ENCODE results near the gene GDAP2. TPM values are rescaled to one million over a fixed set of nuclear protein-coding genes. Genes with fewer than 3 reads are reported as not detected.
"Not testable (repeated sequence)": the region's sequence is repeated elsewhere in the genome, so short reads cannot be mapped to it uniquely, and the experiment has no call there.

The GDAP2 gene
- total and polyA plus RNA-seq, 2 donors (not counting 1 experiment from before 2014, with no cell fraction given), result 6.8 to 36.7 TPM

- Histone ChIP-seq H3K27ac (ENCODE audit: low read length in 2 of 2) (peak overlapping the region in 1 of 2 donors; percentile 17), H4K20me1 (ENCODE audit: control insufficient read depth, insufficient read depth, low read length, poor library complexity, severe bottlenecking) (peaks cover 31% of the 10 kb centered on the region), H3K9ac (ENCODE audit: low read length) (no peak overlapping the region), H3K27me3 (replicated peaks in 1 of 4; ENCODE audit: control extremely low read depth in 1 of 4, control insufficient read depth in 3 of 4, insufficient read depth in 4 of 4, low read length in 3 of 4) (no peaks in the 10 kb centered on the region), H3K79me2 (ENCODE audit: control insufficient read depth, insufficient read depth, low read length) (peaks cover 81% of the 10 kb centered on the region), H2AFZ (ENCODE audit: insufficient read depth, low read depth, low read length, poor library complexity, severe bottlenecking) (peak overlapping the region; percentile 12), H3K36me3 (replicated peaks in 1 of 2; ENCODE audit: control extremely low read depth in 1 of 2, control insufficient read depth in 1 of 2, extremely low read depth in 1 of 2, insufficient read depth in 2 of 2, low read length in 1 of 2) (peaks cover 0 to 1% of the 10 kb centered on the region in 2 experiments), H3K9me3 (ENCODE audit: control extremely low read depth in 1 of 3, control insufficient read depth in 2 of 3, insufficient read depth in 1 of 3, low read length in 2 of 3) (no peaks in the 10 kb centered on the region), H3K4me3 (ENCODE audit: control extremely low read depth in 1 of 5, extremely low read depth in 1 of 5, insufficient read depth in 1 of 5, low read depth in 2 of 5, low read length in 4 of 5) (no peak overlapping the region), H3K4me2 (replicated peaks; ENCODE audit: low read depth, low read length, poor library complexity, severe bottlenecking) (peak overlapping the region; percentile 34), H3K4me1 (ENCODE audit: control insufficient read depth in 2 of 2, insufficient read depth in 2 of 2, low read length in 2 of 2) (peaks cover 22 to 26% of the 10 kb centered on the region in 2 donors)
- Mint-ChIP-seq H3K27ac (peak overlapping the region; percentile 43), H3K9me3 (ENCODE audit: insufficient read depth) (no peaks in the 10 kb centered on the region), H3K27me3 (no peaks in the 10 kb centered on the region), H3K4me3 (peak overlapping the region; percentile 1), H3K4me1 (peaks cover 46% of the 10 kb centered on the region)
- ChIA-PET CTCF (no interaction called here), POLR2A (no interaction called here)
- no peak for ATAC-seq (ENCODE audit: low read depth)
- WGBS (ENCODE audit: insufficient coverage), result 33% methylated on average over 1 of the region's 3 CpGs
- intact Hi-C loops (cut with micrococcal nuclease), result no loop called here
- peak; percentile 30 for DNase-seq
- no peak for TF ChIP-seq EZH2 (IDR thresholded peaks at IDR 0.05; ENCODE audit: borderline replicate concordance, insufficient read depth, low read depth, low read length, poor library complexity, severe bottlenecking)
These were observed 3.4 kb downstream of the GDAP2 start for GRCh38 chr1:117925981-117926380.

- not testable (repeated sequence) for DNase-seq
- WGBS (ENCODE audit: insufficient coverage), result 100% methylated on average over 5 of the region's 7 CpGs
These were observed 6.7 kb downstream of the GDAP2 start for GRCh38 chr1:117922717-117923116.

More at GRCh38 chr1:117922717-117923116, 6.7 kb downstream of the GDAP2 start:
- H3K4me3 Mint-ChIP-seq; ATAC-seq (ENCODE audit: low read depth); H3K9ac ChIP-seq (ENCODE audit: low read length); H3K27ac ChIP-seq (ENCODE audit: low read length in 2 of 2); intact Hi-C loops (cut with micrococcal nuclease); H3K4me3 ChIP-seq (ENCODE audit: control extremely low read depth in 1 of 5, extremely low read depth in 1 of 5, insufficient read depth in 1 of 5, low read depth in 2 of 5, low read length in 4 of 5); H3K4me2 ChIP-seq (replicated peaks; ENCODE audit: low read depth, low read length, poor library complexity, severe bottlenecking); H3K9me3 Mint-ChIP-seq (ENCODE audit: insufficient read depth); H3K27ac Mint-ChIP-seq; H3K4me1 ChIP-seq (ENCODE audit: control insufficient read depth in 2 of 2, insufficient read depth in 2 of 2, low read length in 2 of 2); POLR2A ChIA-PET; H3K27me3 ChIP-seq (replicated peaks in 1 of 4; ENCODE audit: control extremely low read depth in 1 of 4, control insufficient read depth in 3 of 4, insufficient read depth in 4 of 4, low read length in 3 of 4); H2AFZ ChIP-seq (ENCODE audit: insufficient read depth, low read depth, low read length, poor library complexity, severe bottlenecking); H3K27me3 Mint-ChIP-seq; H3K9me3 ChIP-seq (ENCODE audit: control extremely low read depth in 1 of 3, control insufficient read depth in 2 of 3, insufficient read depth in 1 of 3, low read length in 2 of 3); CTCF ChIA-PET: not testable (repeated sequence)
- peaks cover 59% of the 10 kb centered on the region for H3K79me2 ChIP-seq (ENCODE audit: control insufficient read depth, insufficient read depth, low read length)
- H4K20me1 ChIP-seq (ENCODE audit: control insufficient read depth, insufficient read depth, low read length, poor library complexity, severe bottlenecking), result peaks cover 25% of the 10 kb centered on the region
- H3K36me3 ChIP-seq (replicated peaks in 1 of 2; ENCODE audit: control extremely low read depth in 1 of 2, control insufficient read depth in 1 of 2, extremely low read depth in 1 of 2, insufficient read depth in 2 of 2, low read length in 1 of 2), result peaks cover 1 to 16% of the 10 kb centered on the region in 2 experiments
- H3K4me1 Mint-ChIP-seq, result peaks cover 18% of the 10 kb centered on the region

Data from B cell (primary cell).